ENCODE results near the gene JMJD1C.

JMJD1C gene

GRCh38 chr10:63480237-63480636 lies 14.5 kb upstream of the JMJD1C start:
- no peak for DNase-seq

- no peak for DNase-seq
Observed at GRCh38 chr10:63478564-63478963, 12.8 kb upstream of the JMJD1C start.

- no peak for DNase-seq
Observed at GRCh38 chr10:63477927-63478326, 12.2 kb upstream of the JMJD1C start.

GRCh38 chr10:63474488-63474887 lies 8.7 kb upstream of the JMJD1C start:
- DNase-seq = no peak

GRCh38 chr10:63470928-63471327 lies 5.2 kb upstream of the JMJD1C start:
- no peak for DNase-seq

GRCh38 chr10:63468947-63469346 lies 3.2 kb upstream of the JMJD1C start:
- DNase-seq = no peak

GRCh38 chr10:63467841-63468240 lies 2.1 kb upstream of the JMJD1C start:
- no peak for DNase-seq

GRCh38 chr10:63466144-63466935 lies 563 bp upstream of the JMJD1C start:
- DNase-seq = no peak

- DNase-seq = no peak
Observed at GRCh38 chr10:63464402-63465292, 1.1 kb downstream of the JMJD1C start.

- no peak for DNase-seq
Observed at GRCh38 chr10:63462442-63462841, 3.3 kb downstream of the JMJD1C start.

- DNase-seq = no peak
Observed at GRCh38 chr10:63458177-63458576, 7.6 kb downstream of the JMJD1C start.

GRCh38 chr10:63457594-63457993 lies 8.2 kb downstream of the JMJD1C start:
- DNase-seq = no peak

- DNase-seq = no peak
Observed at GRCh38 chr10:63456437-63457210, 9.2 kb downstream of the JMJD1C start.

- DNase-seq = no peak
Observed at GRCh38 chr10:63455507-63455906, 10.3 kb downstream of the JMJD1C start.

- DNase-seq = no peak
Observed at GRCh38 chr10:63454631-63455030, 11.1 kb downstream of the JMJD1C start.

- DNase-seq = no peak
Observed at GRCh38 chr10:63452524-63452923, 13.3 kb downstream of the JMJD1C start.

- no peak for DNase-seq
Observed at GRCh38 chr10:63446716-63447440, 18.9 kb downstream of the JMJD1C start.

- DNase-seq = no peak
Observed at GRCh38 chr10:63441404-63441803, 24.4 kb downstream of the JMJD1C start.

- no peak for DNase-seq
Observed at GRCh38 chr10:63439607-63440006, 26.2 kb downstream of the JMJD1C start.

GRCh38 chr10:63438506-63439498 lies 27.0 kb downstream of the JMJD1C start:
- no peak for DNase-seq
